GM19351 (cell line): ENCODE results near the gene SRBD1.

Experiments
- ATAC-seq: cut with Tn5 transposase; IDR thresholded peaks from one replicate; pipeline ENCODE4 v1.9.1; 2021; ENCODE audit warnings: mild to moderate bottlenecking, moderate library complexity; ENCODE audit not compliant: unreplicated experiment

SRBD1 gene

GRCh38 chr2:45477546-45477945, 133.5 kb downstream of the SRBD1 start:
- ATAC-seq = no peak

GRCh38 chr2:45470531-45470930, 140.5 kb downstream of the SRBD1 start:
- no peak for ATAC-seq

- peak; percentile 55 for ATAC-seq
These were observed 141.6 kb downstream of the SRBD1 start for GRCh38 chr2:45469314-45470099.

- no peak for ATAC-seq
These were observed 142.8 kb downstream of the SRBD1 start for GRCh38 chr2:45468279-45468678.

GRCh38 chr2:45466053-45466452, 145.0 kb downstream of the SRBD1 start:
- ATAC-seq = no peak

GRCh38 chr2:45460825-45461224, 150.2 kb downstream of the SRBD1 start:
- ATAC-seq = no peak

GRCh38 chr2:45459860-45460259, 151.2 kb downstream of the SRBD1 start:
- ATAC-seq = no peak

GRCh38 chr2:45458909-45459563, 152.0 kb downstream of the SRBD1 start:
- no peak for ATAC-seq

GRCh38 chr2:45457211-45457945, 153.7 kb downstream of the SRBD1 start:
- ATAC-seq = no peak

GRCh38 chr2:45452866-45453265, 158.2 kb downstream of the SRBD1 start:
- ATAC-seq = no peak

GRCh38 chr2:45450634-45451033, 160.4 kb downstream of the SRBD1 start:
- ATAC-seq = no peak

- ATAC-seq = no peak
These were observed 162.8 kb downstream of the SRBD1 start for GRCh38 chr2:45448217-45448616.

- no peak for ATAC-seq
These were observed 165.1 kb downstream of the SRBD1 start for GRCh38 chr2:45446016-45446415.

- no peak for ATAC-seq
These were observed 166.0 kb downstream of the SRBD1 start for GRCh38 chr2:45445037-45445436.

- no peak for ATAC-seq
These were observed 168.1 kb downstream of the SRBD1 start for GRCh38 chr2:45443012-45443411.

GRCh38 chr2:45442026-45442425, 169.0 kb downstream of the SRBD1 start:
- no peak for ATAC-seq

- ATAC-seq = no peak
These were observed 169.5 kb downstream of the SRBD1 start for GRCh38 chr2:45441571-45441970.

- peak; percentile 69 for ATAC-seq
These were observed 171.0 kb downstream of the SRBD1 start for GRCh38 chr2:45439788-45440773.

GRCh38 chr2:45438872-45439665, 172.0 kb downstream of the SRBD1 start:
- no peak for ATAC-seq

GRCh38 chr2:45436456-45436855, 174.6 kb downstream of the SRBD1 start:
- no peak for ATAC-seq
